Activated CD4-positive, alpha-beta T cell treated with anti-CD3 and anti-CD28 coated beads, Interleukin-2, amount 10 ng/mL, durations not matched to agents 24 days and 14 days (primary cell): ENCODE measurements around the gene MYH16. TPM values are rescaled to one million over a fixed set of nuclear protein-coding genes. Genes with fewer than 3 reads are reported as not detected.

ENCODE experiments used
- DNase-seq: peaks from one replicate; pipeline ENCODE4 v3.0.0; 2022
- H3K27ac Mint-ChIP-seq: one replicate; pipeline ENCODE4 v1.8.0; 2022; ENCODE audit warnings: mild to moderate bottlenecking, mixed read lengths
- H3K27me3 Mint-ChIP-seq: one replicate; pipeline ENCODE4 v1.8.0; 2022; ENCODE audit warnings: mixed read lengths
- H3K36me3 Mint-ChIP-seq: one replicate; pipeline ENCODE4 v1.8.0; 2022; ENCODE audit warnings: low read depth, mild to moderate bottlenecking, mixed read lengths
- H3K4me1 Mint-ChIP-seq: one replicate; pipeline ENCODE4 v1.8.0; 2021; ENCODE audit warnings: mixed read lengths
- H3K4me3 Mint-ChIP-seq: one replicate; pipeline ENCODE4 v1.8.0; 2022; ENCODE audit warnings: mild to moderate bottlenecking, moderate library complexity, mixed read lengths
- H3K9me3 Mint-ChIP-seq: one replicate; pipeline ENCODE4 v1.8.0; 2021; ENCODE audit warnings: mixed read lengths
- intact Hi-C: fragments of 100-400 bp; cut with micrococcal nuclease; formaldehyde crosslinking; loops from one replicate; pipeline ENCODE4 v1.15.1; 2023
- total RNA-seq: library from RNA; stranded (reverse); gene quantifications from 2 replicates; pipeline ENCODE4 v1.2.3, GENCODE V29; 2022

MYH16 gene
- total RNA-seq, 1 donor from 2014 or later: not detected

DNA sequence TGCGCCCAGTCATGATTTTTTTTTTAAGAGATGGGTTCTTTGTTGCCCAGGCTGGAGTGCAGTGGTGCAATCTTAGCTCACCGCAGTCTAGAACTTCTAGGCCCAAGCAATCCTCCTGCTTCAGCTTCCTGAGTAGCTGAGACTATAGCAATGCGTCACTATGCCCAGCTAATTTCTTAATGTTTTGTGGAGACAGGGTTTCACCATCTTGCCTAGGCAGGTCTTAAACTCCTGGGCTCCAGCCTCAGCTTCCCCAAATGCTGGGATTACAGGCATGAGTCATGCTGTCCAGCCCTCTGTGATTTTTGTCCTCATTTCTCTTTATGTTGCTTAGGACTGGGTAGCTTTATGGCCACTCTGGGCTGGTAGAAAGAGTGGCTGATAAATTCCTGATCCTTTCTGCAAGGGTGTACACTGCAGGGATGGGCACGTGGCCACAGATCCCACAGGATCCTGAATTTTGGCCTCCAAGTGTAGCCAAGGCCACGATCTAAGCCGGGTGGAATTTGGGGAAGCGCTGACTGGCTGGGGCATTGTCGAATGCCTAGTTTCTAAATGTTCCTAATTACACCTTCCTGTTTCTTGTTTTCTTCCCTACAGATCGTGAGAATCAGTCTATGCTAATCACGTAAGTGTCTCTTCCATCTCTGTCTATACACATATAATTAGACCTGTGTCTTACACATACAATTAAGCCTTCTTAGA, 24.1 kb upstream of the MYH16 start:
- no peaks in the 10 kb centered on the region for H3K9me3 Mint-ChIP-seq
- no peaks in the 10 kb centered on the region for H3K36me3 Mint-ChIP-seq
- DNase-seq: no peak
- no peaks in the 10 kb centered on the region for H3K4me1 Mint-ChIP-seq
- H3K27me3 Mint-ChIP-seq: peaks cover 1% of the 10 kb centered on the region
- intact Hi-C loops: no loop called here
- H3K27ac Mint-ChIP-seq: no peak overlapping the region
- H3K4me3 Mint-ChIP-seq: no peak overlapping the region

DNA sequence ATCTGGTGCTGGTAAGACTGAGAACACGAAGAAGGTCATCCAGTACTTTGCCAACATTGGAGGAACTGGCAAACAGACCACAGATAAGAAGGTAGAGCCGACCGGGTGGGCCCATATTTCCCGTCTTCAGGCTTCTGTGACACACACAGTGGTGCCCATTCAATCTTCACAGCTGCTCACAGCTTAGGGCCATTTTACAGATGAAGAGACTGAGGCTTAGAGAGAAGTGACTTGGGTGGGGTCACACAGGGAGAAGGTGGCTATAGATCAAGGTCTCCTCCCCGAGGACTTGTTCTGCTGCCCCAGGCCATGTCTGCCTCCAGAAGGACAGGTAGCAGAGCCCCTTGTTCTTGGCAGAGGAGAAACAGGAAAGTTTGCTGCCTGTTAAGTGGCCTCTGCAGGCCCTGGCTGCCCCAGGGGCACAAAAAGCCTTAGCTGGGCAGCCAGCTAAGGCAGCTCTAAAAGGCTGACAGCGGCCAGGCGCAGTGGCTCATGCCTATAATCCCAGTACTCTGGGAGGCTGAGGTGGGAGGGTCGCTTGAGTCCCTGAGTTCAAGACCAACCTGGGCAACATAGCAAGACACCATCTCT, 22.6 kb upstream of the MYH16 start:
- H3K27me3 Mint-ChIP-seq: peaks cover 1% of the 10 kb centered on the region
- no peak for DNase-seq
- no peaks in the 10 kb centered on the region for H3K36me3 Mint-ChIP-seq
- intact Hi-C loops: no loop called here
- no peak overlapping the region for H3K27ac Mint-ChIP-seq
- H3K4me1 Mint-ChIP-seq: no peaks in the 10 kb centered on the region
- H3K4me3 Mint-ChIP-seq: no peak overlapping the region
- no peaks in the 10 kb centered on the region for H3K9me3 Mint-ChIP-seq

DNA sequence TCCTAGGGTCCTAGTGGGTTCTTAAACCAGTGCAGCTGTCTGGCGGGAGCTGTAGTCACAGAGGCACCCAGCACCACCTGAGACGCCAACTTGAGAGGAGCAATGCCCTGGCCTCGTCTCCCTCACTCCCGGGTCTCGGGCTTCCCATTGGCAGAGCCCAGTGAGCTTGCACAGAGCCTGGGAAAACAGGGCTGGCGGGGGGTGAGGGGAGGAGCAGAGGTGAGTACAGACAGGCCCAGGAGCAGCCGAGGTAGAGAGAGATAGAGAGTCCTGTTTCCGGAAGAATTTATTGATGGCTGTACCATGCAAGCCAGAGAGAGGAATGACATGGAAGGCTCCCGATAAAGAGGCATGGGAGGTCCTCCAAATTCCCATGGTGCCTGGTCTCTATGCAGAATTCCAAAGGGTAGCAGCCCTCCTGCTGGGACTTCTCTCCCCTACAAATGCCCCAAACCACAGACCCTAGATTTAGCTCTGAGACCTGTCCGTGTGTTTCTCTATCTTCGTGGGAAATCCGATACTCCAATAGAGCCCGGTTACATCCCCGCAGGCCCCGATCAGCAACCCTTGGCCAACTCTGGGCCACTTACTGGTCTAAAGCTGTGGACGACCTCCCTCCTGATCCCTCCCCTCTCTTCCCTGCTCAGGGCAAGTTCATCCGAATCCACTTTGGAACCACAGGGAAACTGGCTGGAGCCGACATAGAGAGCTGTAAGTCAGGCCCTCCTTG, 20.3 kb upstream of the MYH16 start:
- Mint-ChIP-seq H3K36me3 (no peaks in the 10 kb centered on the region), H3K4me3 (no peak overlapping the region), H3K27me3 (peaks cover 3% of the 10 kb centered on the region), H3K4me1 (no peaks in the 10 kb centered on the region), H3K9me3 (no peaks in the 10 kb centered on the region), H3K27ac (no peak overlapping the region)
- intact Hi-C loops: no loop called here
- DNase-seq: no peak

DNA sequence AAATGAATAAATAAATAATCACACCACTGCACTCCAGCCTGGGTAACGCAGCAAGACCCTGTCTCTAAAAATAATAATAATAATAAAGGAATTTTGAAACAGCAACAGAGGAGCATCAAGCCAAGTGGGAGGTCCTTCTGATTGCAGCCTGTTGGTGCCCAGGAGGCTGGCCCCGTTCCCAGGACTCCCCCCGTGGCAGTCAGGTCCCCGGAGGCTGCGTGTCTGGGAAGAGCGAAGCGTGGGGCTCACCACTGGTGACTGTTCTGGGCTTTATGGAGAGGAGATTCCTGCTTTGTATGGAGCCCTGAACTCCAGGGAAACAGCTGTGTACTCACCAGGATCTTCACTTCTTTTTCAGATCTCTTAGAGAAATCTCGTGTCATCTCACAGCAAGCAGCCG, 19.3 kb upstream of the MYH16 start:
- peaks cover 3% of the 10 kb centered on the region for H3K27me3 Mint-ChIP-seq
- H3K36me3 Mint-ChIP-seq: no peaks in the 10 kb centered on the region
- no peak overlapping the region for H3K27ac Mint-ChIP-seq
- H3K4me3 Mint-ChIP-seq: no peak overlapping the region
- intact Hi-C loops: no loop called here
- no peaks in the 10 kb centered on the region for H3K4me1 Mint-ChIP-seq
- H3K9me3 Mint-ChIP-seq: no peaks in the 10 kb centered on the region
- no peak for DNase-seq

DNA sequence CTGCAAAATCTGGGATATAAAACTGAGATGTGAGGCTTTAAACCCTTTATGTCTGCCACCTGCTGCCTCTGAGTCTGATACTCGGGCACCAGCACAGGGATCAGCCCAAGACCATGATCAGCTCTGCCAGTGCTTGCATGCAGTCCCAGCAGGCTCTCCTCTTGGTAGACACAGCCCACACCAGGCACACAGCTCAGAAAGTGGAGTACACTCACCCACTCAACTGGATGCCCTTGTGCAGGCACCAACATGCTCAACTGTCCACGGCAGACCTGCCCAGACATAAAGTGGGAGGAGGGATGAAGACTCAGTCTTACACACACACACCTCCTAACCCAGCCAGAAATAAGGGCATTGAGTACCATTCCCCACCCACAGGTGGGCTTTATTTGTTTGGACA, 18.2 kb upstream of the MYH16 start:
- Mint-ChIP-seq H3K36me3 (no peaks in the 10 kb centered on the region), H3K27me3 (peaks cover 3% of the 10 kb centered on the region), H3K4me1 (no peaks in the 10 kb centered on the region), H3K4me3 (no peak overlapping the region), H3K9me3 (no peaks in the 10 kb centered on the region), H3K27ac (no peak overlapping the region)
- no peak for DNase-seq
- intact Hi-C loops: no loop called here

DNA sequence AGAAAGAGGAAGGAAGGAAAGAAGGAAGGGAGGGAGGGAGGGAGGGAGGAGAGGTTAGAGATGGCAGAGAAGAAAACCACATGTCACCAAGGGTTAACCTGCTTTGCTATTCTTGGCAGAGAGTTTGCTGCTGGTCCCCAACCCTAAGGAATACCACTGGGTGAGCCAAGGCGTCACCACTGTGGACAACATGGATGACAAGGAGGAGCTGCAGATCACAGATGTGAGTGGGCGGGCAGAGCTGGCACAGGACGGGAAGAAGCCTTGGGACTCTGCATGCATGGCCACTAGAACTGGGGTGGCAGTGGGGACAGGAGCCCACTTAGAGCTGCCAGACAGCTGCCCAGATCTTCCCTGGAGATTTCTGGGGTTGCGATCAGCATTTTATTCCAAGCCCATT, 17.2 kb upstream of the MYH16 start:
- Mint-ChIP-seq H3K27me3 (peaks cover 3% of the 10 kb centered on the region), H3K4me3 (no peak overlapping the region), H3K4me1 (no peaks in the 10 kb centered on the region), H3K36me3 (no peaks in the 10 kb centered on the region), H3K9me3 (no peaks in the 10 kb centered on the region), H3K27ac (no peak overlapping the region)
- intact Hi-C loops: no loop called here
- DNase-seq: no peak

DNA sequence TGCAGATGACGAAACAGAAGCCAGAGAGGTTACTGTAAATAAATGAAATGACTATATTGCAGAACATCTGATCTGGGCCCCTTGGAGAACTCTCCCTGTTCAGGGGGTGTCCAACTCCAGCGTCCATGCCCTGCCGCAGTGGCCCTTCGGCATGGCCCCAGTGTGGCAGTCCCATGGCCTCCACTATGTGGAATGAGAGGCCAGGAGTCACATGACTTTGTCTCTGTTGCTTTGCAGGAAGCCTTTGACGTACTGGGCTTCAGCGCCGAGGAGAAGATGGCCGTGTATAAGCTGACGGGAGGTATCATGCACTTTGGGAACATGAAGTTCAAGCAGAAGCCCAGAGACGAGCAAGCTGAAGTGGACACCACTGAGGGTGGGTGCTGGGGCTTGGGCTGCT, 15.6 kb upstream of the MYH16 start:
- Mint-ChIP-seq H3K9me3 (no peaks in the 10 kb centered on the region), H3K27me3 (peaks cover 3% of the 10 kb centered on the region)
- intact Hi-C loops: no loop called here

DNA sequence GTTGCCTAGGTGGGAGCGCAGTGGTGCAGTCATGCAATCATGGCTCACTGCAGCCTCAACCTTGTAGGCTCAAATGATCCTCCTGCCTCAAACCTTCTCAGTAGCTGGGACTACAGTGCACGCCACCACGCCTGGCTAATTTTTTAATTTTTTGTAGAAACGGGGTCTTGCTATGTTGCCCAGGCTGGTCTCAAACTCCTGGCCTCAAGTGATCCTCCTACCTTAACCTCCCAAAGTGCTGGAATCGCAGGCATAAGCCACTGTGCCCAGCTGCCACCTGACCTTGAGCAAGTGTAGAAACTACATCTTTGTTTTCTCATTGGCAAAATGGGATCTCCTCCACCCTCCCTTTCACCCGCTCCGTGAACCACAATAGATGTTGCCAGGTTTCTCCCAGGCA, 15.0 kb upstream of the MYH16 start:
- Mint-ChIP-seq H3K27me3 (peaks cover 2% of the 10 kb centered on the region), H3K36me3 (no peaks in the 10 kb centered on the region), H3K4me1 (no peaks in the 10 kb centered on the region), H3K9me3 (no peaks in the 10 kb centered on the region), H3K4me3 (no peak overlapping the region), H3K27ac (no peak overlapping the region)
- DNase-seq: no peak
- intact Hi-C loops: no loop called here

More for the DNA sequence above, 15.6 kb upstream of the MYH16 start:
- Mint-ChIP-seq H3K27ac (no peak overlapping the region), H3K4me1 (no peaks in the 10 kb centered on the region), H3K4me3 (no peak overlapping the region), H3K36me3 (no peaks in the 10 kb centered on the region)
- no peak for DNase-seq

DNA sequence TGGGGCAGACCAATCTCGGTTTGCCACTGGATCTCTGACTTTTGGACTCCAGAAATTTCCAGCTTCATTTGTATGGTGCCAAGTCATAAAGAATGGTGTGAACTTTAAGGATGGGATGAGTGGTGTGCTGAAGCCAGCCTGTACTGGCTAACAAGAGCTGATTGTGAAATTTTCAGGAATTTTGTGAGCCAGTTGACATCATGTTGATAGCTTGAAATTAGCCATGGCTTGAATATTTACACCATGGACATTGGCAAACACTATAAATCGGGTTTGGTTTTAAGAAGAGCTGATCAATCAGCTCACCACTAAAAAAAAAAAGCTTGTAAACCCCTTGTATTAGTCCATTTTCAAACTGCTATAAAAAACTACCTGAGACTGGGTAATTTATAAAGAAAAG, 14.1 kb upstream of the MYH16 start:
- H3K27me3 Mint-ChIP-seq: peaks cover 1% of the 10 kb centered on the region
- intact Hi-C loops: no loop called here
- no peak overlapping the region for H3K27ac Mint-ChIP-seq
- DNase-seq: no peak
- no peaks in the 10 kb centered on the region for H3K9me3 Mint-ChIP-seq
- no peaks in the 10 kb centered on the region for H3K36me3 Mint-ChIP-seq
- H3K4me3 Mint-ChIP-seq: no peak overlapping the region
- no peaks in the 10 kb centered on the region for H3K4me1 Mint-ChIP-seq

DNA sequence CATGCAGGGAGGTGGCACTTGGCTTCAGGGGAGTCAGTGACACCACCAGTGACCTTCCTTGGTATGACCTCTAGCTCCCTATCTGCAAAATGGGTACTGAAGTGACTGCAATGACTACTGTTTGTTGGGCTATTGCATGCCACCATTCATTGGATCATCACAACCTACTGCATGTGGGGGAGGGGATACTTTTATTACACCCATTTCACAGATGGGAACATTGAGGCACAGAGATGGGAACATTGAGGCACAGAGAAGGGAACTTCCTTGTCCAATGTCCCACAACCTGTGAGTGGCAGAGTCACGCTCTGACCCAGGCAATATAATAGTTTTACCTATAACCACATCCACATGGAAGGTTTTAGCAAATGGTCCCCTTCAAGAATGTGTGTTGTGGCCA, 12.2 kb upstream of the MYH16 start:
- no peak overlapping the region for H3K4me3 Mint-ChIP-seq
- DNase-seq: no peak
- H3K9me3 Mint-ChIP-seq: no peaks in the 10 kb centered on the region
- no peaks in the 10 kb centered on the region for H3K4me1 Mint-ChIP-seq
- no peaks in the 10 kb centered on the region for H3K27me3 Mint-ChIP-seq
- H3K27ac Mint-ChIP-seq: no peak overlapping the region
- H3K36me3 Mint-ChIP-seq: no peaks in the 10 kb centered on the region
- intact Hi-C loops: no loop called here

DNA sequence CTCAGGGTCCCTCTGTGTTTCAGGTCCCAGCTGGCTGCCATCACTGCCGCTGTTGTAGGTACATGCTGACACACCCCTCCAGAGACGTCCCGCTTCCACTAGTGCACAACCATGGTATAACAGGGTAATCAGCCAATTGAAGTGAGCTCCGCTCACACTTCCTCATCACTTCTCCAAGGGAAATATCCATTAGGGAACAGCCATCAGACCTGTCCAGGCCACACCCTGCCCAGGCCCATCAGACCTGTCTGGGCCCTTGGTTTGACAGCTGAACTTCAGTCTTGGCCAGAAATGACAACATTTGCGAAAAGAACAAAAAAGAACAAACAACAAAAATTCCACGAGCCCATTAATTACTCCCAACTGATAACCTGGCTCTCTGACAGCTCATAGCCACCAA, 11.0 kb upstream of the MYH16 start:
- H3K36me3 Mint-ChIP-seq: no peaks in the 10 kb centered on the region
- intact Hi-C loops: no loop called here
- DNase-seq: no peak
- H3K4me1 Mint-ChIP-seq: no peaks in the 10 kb centered on the region
- no peak overlapping the region for H3K4me3 Mint-ChIP-seq
- no peaks in the 10 kb centered on the region for H3K27me3 Mint-ChIP-seq
- H3K9me3 Mint-ChIP-seq: no peaks in the 10 kb centered on the region
- no peak overlapping the region for H3K27ac Mint-ChIP-seq

DNA sequence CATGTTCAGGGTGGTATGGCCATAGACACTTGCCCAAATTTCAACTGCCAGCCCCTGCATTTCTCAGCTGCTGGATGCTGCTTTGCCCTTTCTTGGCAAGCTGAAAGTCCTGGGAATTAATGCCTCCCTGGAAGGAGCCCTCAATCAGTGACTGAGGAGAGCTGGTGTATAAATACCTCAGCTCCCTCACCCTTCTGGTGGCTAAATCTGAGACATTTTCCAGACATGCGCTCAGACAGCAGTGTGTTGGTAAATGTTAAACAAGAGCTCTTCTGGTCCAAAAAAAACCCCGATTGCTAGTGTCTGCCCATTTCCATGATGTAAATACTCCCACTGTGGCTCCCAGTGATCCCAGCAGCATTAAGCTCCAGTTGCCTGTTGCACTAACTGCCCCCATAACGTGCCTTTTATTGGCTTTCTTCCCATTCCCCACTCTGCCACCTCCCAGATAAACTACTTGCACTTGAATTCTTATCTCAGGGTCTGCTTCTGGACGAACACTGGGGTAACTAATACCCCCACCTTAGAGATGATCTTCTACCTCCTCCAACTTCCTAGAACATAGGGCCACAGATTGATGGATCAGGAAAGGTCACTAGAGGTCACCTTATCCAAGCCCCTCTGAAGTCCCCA, 6.7 kb upstream of the MYH16 start:
- Mint-ChIP-seq H3K9me3 (no peaks in the 10 kb centered on the region), H3K36me3 (no peaks in the 10 kb centered on the region), H3K4me3 (no peak overlapping the region), H3K27ac (no peak overlapping the region), H3K27me3 (no peaks in the 10 kb centered on the region), H3K4me1 (no peaks in the 10 kb centered on the region)
- intact Hi-C loops: no loop called here
- DNase-seq: no peak

DNA sequence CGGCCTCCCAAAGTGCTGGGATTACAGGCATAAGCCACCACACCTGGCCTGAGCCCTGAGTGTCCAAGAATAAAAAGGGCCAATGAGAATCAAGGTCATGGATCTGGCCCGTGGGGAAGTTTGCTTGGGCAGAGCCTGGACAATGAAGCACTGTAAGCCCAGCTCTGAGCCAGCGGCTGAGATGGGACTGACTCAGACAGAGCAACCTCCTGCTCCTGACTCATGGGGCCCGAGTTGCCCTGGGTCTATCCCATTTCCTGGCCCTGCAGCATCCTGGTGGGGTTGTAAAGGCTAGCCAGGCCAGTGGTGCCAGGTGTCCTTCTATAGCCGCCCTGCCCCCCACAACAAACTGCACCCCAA, 5.2 kb upstream of the MYH16 start:
- intact Hi-C loops: no loop called here
- Mint-ChIP-seq H3K36me3 (no peaks in the 10 kb centered on the region), H3K27me3 (no peaks in the 10 kb centered on the region), H3K4me1 (no peaks in the 10 kb centered on the region), H3K4me3 (no peak overlapping the region), H3K9me3 (no peaks in the 10 kb centered on the region), H3K27ac (no peak overlapping the region)
- DNase-seq: no peak

DNA sequence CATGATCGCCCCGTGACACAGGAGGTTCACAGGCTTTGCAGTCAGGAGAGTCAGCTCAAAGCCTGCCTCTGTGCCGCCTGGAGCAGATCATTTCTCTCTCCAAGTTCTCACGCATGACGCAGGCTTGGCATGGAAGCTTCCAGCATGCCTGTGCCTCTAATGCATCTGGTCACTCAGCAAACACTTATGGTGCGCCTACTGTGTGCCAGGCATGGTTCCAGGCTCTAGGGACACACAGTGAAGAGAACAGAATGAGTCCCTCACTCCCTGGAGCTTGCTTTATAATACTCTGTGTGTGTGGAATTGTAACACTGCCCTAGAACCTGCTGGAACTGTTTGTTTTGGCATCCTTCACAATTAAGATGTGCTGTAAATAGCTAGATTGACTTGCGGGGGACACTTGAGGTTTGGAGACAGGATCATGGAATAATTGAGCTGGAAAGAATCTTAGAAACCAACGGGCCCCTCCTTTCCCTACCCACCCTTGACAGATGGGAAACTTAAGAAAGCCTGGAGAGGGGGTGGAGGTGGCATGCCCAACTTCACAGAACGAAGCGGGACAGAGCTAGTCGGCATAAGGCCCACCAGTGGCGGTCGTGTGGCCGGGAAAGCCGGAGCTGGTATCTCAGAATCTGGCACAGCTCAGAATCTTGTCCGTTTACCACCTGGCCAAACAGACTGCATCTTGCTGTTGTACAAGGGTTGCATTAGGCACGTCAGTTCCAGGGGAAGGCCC, 4.6 kb upstream of the MYH16 start:
- intact Hi-C loops: no loop called here
- Mint-ChIP-seq H3K4me3 (no peak overlapping the region), H3K4me1 (peaks cover 2% of the 10 kb centered on the region), H3K27me3 (no peaks in the 10 kb centered on the region), H3K9me3 (no peaks in the 10 kb centered on the region), H3K27ac (no peak overlapping the region), H3K36me3 (no peaks in the 10 kb centered on the region)
- no peak for DNase-seq
